NT2/D1 (cell line): ENCODE data around the gene RAB11FIP5.

Experiments
- YY1 ChIP-seq: IDR thresholded peaks from 2 replicates; pipeline ENCODE4 v1.6.1; 2011; ENCODE audit not compliant: insufficient read length, insufficient read depth
- ZNF274 ChIP-seq: IDR thresholded peaks from 2 replicates; pipeline ENCODE4 v1.6.1; 2011; ENCODE audit warnings: mild to moderate bottlenecking, low read depth, low read length

GRCh38 chr2:73070643-73071359 is 41.9 kb downstream of the RAB11FIP5 start:
- TF ChIP-seq YY1, result no peak
- no peak for TF ChIP-seq ZNF274
